Measurements from ENCODE around the gene POMT2.

- TF ChIP-seq POLR2A (IDR thresholded peaks at IDR 0.05): no peak
- TF ChIP-seq CTCF (IDR thresholded peaks at IDR 0.05): no peak
Measured at GRCh38 chr14:77296906-77297305, 23.8 kb downstream of the POMT2 start.

Measured in heart left ventricle (tissue), 13 donors.